Measurements from ENCODE around the gene RNF148.

RNF148 gene

DNA sequence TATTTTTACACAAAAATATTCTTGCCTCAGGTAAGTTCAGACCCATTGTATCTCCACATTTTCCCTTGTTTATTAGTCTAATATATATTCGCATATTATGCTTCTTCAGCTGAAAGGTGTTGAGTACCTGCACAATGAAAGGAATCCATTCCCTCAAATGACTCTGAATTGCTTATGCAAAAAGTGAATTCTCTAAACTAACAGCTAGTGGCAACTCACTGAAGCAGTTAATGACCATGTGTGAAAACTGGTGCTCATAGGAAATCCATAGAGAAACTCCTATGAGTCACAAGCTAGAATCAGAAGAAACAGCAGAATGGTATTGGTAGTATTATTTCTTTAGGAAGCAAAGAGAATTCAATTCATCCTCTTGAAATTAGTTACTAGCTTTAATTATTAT, 33.5 kb upstream of the RNF148 start:
- no peak for DNase-seq (ENCODE audit: low read depth)
- H3K4me3 ChIP-seq (ENCODE audit: control insufficient read depth, low read depth, low read length) = no peak overlapping the region
- TF ChIP-seq, protein P1, sequence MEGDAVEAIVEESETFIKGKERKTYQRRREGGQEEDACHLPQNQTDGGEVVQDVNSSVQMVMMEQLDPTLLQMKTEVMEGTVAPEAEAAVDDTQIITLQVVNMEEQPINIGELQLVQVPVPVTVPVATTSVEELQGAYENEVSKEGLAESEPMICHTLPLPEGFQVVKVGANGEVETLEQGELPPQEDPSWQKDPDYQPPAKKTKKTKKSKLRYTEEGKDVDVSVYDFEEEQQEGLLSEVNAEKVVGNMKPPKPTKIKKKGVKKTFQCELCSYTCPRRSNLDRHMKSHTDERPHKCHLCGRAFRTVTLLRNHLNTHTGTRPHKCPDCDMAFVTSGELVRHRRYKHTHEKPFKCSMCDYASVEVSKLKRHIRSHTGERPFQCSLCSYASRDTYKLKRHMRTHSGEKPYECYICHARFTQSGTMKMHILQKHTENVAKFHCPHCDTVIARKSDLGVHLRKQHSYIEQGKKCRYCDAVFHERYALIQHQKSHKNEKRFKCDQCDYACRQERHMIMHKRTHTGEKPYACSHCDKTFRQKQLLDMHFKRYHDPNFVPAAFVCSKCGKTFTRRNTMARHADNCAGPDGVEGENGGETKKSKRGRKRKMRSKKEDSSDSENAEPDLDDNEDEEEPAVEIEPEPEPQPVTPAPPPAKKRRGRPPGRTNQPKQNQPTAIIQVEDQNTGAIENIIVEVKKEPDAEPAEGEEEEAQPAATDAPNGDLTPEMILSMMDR (IDR thresholded peaks at IDR 0.05; ENCODE audit: control insufficient read depth, insufficient read depth, low read depth, low read length, missing control alignments) = no peak

DNA sequence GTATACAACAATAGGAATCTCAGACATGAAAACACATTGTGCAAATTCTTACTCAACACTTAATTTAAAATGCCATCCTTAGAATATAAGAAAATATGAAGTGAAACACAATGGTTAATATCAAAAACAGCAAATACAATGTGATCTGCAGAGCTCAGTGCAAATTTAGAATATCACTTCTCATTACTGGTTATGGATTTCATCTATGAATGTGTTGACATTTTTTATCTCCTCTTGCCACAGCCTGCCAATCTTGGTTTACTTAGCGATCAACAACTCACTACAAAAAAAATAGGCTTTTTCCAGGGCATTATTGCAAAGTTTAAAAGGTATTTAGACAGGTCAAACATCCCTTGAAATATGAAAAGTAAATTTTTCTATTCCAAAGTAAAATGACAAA, 25.0 kb upstream of the RNF148 start:
- no peak overlapping the region for H3K4me3 ChIP-seq (ENCODE audit: control insufficient read depth, low read depth, low read length)
- TF ChIP-seq, protein P1 (IDR thresholded peaks at IDR 0.05; ENCODE audit: control insufficient read depth, insufficient read depth, low read depth, low read length, missing control alignments) = no peak
- no peak for DNase-seq (ENCODE audit: low read depth)

DNA sequence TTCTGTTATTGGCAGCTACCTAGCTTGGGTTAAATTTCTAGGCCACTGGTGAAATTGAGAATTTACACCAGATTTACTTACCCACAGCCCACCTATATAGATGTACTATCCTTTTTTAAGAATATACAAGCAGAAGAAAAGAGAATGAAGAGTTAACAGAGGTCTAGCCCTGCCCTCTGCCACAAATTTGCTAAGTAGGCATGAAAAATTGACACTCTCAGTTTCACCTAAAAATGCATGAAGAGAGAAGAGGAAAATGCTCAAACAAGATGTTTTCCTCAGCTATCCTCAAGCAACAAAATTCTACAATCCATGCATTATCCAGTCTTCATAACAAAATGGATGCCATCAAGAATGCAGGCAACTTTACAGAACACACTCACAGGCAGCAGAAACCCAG, 24.6 kb upstream of the RNF148 start:
- TF ChIP-seq, protein P1 (IDR thresholded peaks at IDR 0.05; ENCODE audit: control insufficient read depth, insufficient read depth, low read depth, low read length, missing control alignments) = no peak
- no peak for DNase-seq (ENCODE audit: low read depth)
- no peak overlapping the region for H3K4me3 ChIP-seq (ENCODE audit: control insufficient read depth, low read depth, low read length)

DNA sequence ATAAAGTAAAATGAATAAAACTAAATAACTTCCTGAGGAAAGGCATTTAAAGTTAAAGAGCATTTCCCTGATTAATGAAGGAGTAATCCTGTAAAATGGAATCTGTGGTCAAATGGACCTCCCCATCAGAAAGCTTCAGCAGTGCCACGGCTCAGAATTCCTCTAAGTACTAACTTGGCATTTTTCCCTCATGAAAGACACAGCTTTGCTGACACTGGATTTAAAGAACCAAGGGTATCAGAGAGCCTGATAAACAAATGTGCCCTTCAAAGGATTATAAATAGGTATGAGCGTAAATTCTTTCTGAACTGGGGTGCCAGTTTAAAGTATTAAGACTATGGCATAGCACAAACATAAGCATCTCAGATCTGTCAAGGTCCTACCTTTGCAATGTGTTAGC, 24.2 kb upstream of the RNF148 start:
- no peak overlapping the region for H3K4me3 ChIP-seq (ENCODE audit: control insufficient read depth, low read depth, low read length)
- TF ChIP-seq, protein P1 (IDR thresholded peaks at IDR 0.05; ENCODE audit: control insufficient read depth, insufficient read depth, low read depth, low read length, missing control alignments) = no peak
- DNase-seq (ENCODE audit: low read depth) = no peak

DNA sequence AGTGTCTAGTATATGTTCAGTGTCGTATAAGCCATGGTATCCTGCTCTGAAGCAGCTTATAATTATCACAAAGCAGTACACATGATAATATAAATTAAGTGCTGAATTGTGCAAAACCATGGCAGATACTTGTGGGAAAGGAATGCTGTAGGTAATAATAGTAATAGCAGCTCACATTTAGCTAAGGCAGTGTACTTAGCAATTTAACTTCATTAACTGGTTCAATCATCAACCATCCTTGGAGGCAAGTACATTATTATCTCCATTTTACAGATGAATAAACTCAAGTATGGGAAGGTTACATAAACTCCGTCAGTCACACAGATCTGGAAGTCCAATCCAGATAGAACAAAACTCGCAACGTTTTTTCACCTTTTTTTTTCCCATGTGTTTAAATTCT, 21.6 kb upstream of the RNF148 start:
- no peak overlapping the region for H3K4me3 ChIP-seq (ENCODE audit: control insufficient read depth, low read depth, low read length)
- no peak for DNase-seq (ENCODE audit: low read depth)
- TF ChIP-seq, protein P1 (IDR thresholded peaks at IDR 0.05; ENCODE audit: control insufficient read depth, insufficient read depth, low read depth, low read length, missing control alignments) = no peak

DNA sequence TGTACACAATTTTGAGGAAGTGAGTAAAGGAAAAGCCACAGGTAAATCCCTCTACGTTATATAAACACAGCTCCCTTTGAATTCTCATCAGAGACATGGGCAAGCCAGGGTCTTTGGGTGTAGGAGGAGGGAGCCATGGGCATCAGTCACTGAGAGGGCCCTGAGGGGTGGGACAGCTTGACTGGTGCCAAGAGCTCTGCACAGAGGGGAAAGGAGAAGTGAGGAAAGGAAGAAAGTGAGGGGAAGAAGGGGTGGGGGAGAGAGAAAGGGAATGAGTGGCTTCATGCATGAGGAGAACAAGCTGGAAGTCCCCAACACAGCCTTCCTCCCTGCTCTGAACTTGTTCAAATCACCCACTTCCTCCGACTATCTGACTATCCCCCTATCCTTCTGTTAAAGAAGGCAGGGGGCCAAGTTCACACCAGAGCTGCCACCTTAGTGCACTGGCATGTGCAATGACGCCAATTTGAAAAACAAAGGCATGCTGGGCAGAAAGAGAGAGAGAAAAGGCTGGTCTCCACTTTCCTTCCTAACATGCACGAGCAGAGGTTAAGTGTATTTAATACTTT, 16.4 kb upstream of the RNF148 start:
- no peak overlapping the region for H3K4me3 ChIP-seq (ENCODE audit: control insufficient read depth, low read depth, low read length)
- DNase-seq (ENCODE audit: low read depth) = no peak
- TF ChIP-seq, protein P1 (IDR thresholded peaks at IDR 0.05; ENCODE audit: control insufficient read depth, insufficient read depth, low read depth, low read length, missing control alignments) = no peak
